CD4-positive, alpha-beta T cell treated with Interleukin-6 for 4 hours (primary cell): Measurements from ENCODE around the gene CSNK1G1.
"Not testable (repeated sequence)": the region's sequence is repeated elsewhere in the genome, so short reads cannot be mapped to it uniquely, and the experiment has no call there.

ENCODE experiments used
- DNase-seq: peaks from one replicate; pipeline ENCODE4 v3.0.0-alpha.2; 2020; ENCODE audit warnings: mixed read lengths

The CSNK1G1 gene

GRCh38 chr15:64355944-64356709, at the start of gene CSNK1G1:
CSNK1G1 (minus strand) TSS chr15:64356173; CDS start chr15:64300499, 55,674 bp downstream.
- DNase-seq = peak; percentile 94

GRCh38 chr15:64400583-64400982, 44.6 kb upstream of the CSNK1G1 start:
- DNase-seq = no peak

GRCh38 chr15:64398575-64398974, 42.6 kb upstream of the CSNK1G1 start:
- DNase-seq = no peak

- DNase-seq = no peak
Observed at GRCh38 chr15:64396789-64397188, 40.8 kb upstream of the CSNK1G1 start.

- DNase-seq = not testable (repeated sequence)
Observed at GRCh38 chr15:64392471-64392870, 36.5 kb upstream of the CSNK1G1 start.

- no peak for DNase-seq
Observed at GRCh38 chr15:64389036-64389435, 33.1 kb upstream of the CSNK1G1 start.

GRCh38 chr15:64387562-64388168, 31.7 kb upstream of the CSNK1G1 start, which contains the start of gene TRIP4:
TRIP4 (plus strand) TSS chr15:64387836; CDS start chr15:64387864, 28 bp downstream.
- peak; percentile 97 for DNase-seq

- no peak for DNase-seq
Observed at GRCh38 chr15:64386291-64386690, 30.3 kb upstream of the CSNK1G1 start.

- no peak for DNase-seq
Observed at GRCh38 chr15:64383760-64384159, 27.8 kb upstream of the CSNK1G1 start.

- DNase-seq = peak; percentile 92
Observed at GRCh38 chr15:64381000-64381751, 25.2 kb upstream of the CSNK1G1 start, which contains the start of gene PCLAF. PCLAF (minus strand) TSS chr15:64381441; CDS start chr15:64381371, 70 bp downstream.

GRCh38 chr15:64380130-64380870, 24.3 kb upstream of the CSNK1G1 start:
- not testable (repeated sequence) for DNase-seq

- DNase-seq = no peak
Observed at GRCh38 chr15:64379216-64379960, 23.4 kb upstream of the CSNK1G1 start.

- no peak for DNase-seq
Observed at GRCh38 chr15:64373360-64373759, 17.4 kb upstream of the CSNK1G1 start.

GRCh38 chr15:64371383-64371782, 15.4 kb upstream of the CSNK1G1 start:
- not testable (repeated sequence) for DNase-seq

GRCh38 chr15:64369078-64369607, 13.2 kb upstream of the CSNK1G1 start:
- no peak for DNase-seq

- DNase-seq = no peak
Observed at GRCh38 chr15:64361259-64361658, 5.3 kb upstream of the CSNK1G1 start.

- no peak for DNase-seq
Observed at GRCh38 chr15:64356710-64357040, 702 bp upstream of the CSNK1G1 start.

GRCh38 chr15:64355348-64355943, 527 bp downstream of the CSNK1G1 start:
- DNase-seq = peak; percentile 22

- DNase-seq = no peak
Observed at GRCh38 chr15:64354688-64355344, 1.2 kb downstream of the CSNK1G1 start.

- no peak for DNase-seq
Observed at GRCh38 chr15:64351265-64351664, 4.7 kb downstream of the CSNK1G1 start.

GRCh38 chr15:64349375-64349774, 6.6 kb downstream of the CSNK1G1 start:
- DNase-seq = no peak
